Endometrium (tissue), 2 donors: ENCODE measurements around the gene ATAD3C.
"Not testable (repeated sequence)": the region's sequence is repeated elsewhere in the genome, so short reads cannot be mapped to it uniquely, and the experiment has no call there.

Source experiments
- FAIRE-seq: peaks from 2 replicates; lab custom pipeline; 2012; peaks lifted over from hg19 to GRCh38; lab: Jason Lieb, UNC
- donor health status: control.
- donor health status: control.

ATAD3C gene

GRCh38 chr1:1419363-1419812 is 30.1 kb upstream of the ATAD3C start:
- FAIRE-seq = no peak

- no peak for FAIRE-seq
Measured at GRCh38 chr1:1419813-1420653, 29.5 kb upstream of the ATAD3C start.

- no peak for FAIRE-seq
Measured at GRCh38 chr1:1420654-1421141, 28.8 kb upstream of the ATAD3C start.

GRCh38 chr1:1421147-1421906 is 28.2 kb upstream of the ATAD3C start, which contains the start of gene ANKRD65:
ANKRD65 (minus strand) TSS chr1:1421276; CDS start chr1:1421005, 271 bp downstream.
- no peak for FAIRE-seq

- no peak for FAIRE-seq
Measured at GRCh38 chr1:1421907-1422464, 27.5 kb upstream of the ATAD3C start.

GRCh38 chr1:1422465-1423244 is 26.8 kb upstream of the ATAD3C start:
- FAIRE-seq = no peak

- FAIRE-seq = no peak
Measured at GRCh38 chr1:1423245-1423597, 26.3 kb upstream of the ATAD3C start.

- no peak for FAIRE-seq
Measured at GRCh38 chr1:1424707-1425106, 24.8 kb upstream of the ATAD3C start.

GRCh38 chr1:1425426-1425752 is 24.1 kb upstream of the ATAD3C start:
- FAIRE-seq = no peak

GRCh38 chr1:1425753-1426495 is 23.6 kb upstream of the ATAD3C start:
- FAIRE-seq = no peak

GRCh38 chr1:1426496-1427105 is 22.9 kb upstream of the ATAD3C start:
- FAIRE-seq = no peak

- FAIRE-seq = no peak
Measured at GRCh38 chr1:1427106-1427819, 22.2 kb upstream of the ATAD3C start.

- no peak for FAIRE-seq
Measured at GRCh38 chr1:1427820-1428148, 21.7 kb upstream of the ATAD3C start.

GRCh38 chr1:1428174-1428573 is 21.3 kb upstream of the ATAD3C start:
- no peak for FAIRE-seq

- not testable (repeated sequence) for FAIRE-seq
Measured at GRCh38 chr1:1428967-1429366, 20.5 kb upstream of the ATAD3C start.

GRCh38 chr1:1429671-1430073 is 19.8 kb upstream of the ATAD3C start:
- FAIRE-seq = no peak

GRCh38 chr1:1430114-1430982 is 19.1 kb upstream of the ATAD3C start:
- FAIRE-seq = no peak

- no peak for FAIRE-seq
Measured at GRCh38 chr1:1430992-1431844, 18.3 kb upstream of the ATAD3C start.
